GM12892 (cell line): ENCODE measurements around the gene GRID2IP.
"Not testable (repeated sequence)": the region's sequence is repeated elsewhere in the genome, so short reads cannot be mapped to it uniquely, and the experiment has no call there.

Experiments
- DNase-seq: peaks from one replicate; pipeline ENCODE4 v3.0.0; 2011; ENCODE audit not compliant: insufficient read length
- FAIRE-seq: peaks from 2 replicates; lab custom pipeline; 2011; peaks lifted over from hg19 to GRCh38; lab: Jason Lieb, UNC
- POLR2A ChIP-seq: IDR thresholded peaks from 2 replicates; pipeline ENCODE4 v1.6.1; 2011; ENCODE audit warnings: low read depth, low read length, control low read depth
- POLR2AphosphoS5 ChIP-seq: IDR thresholded peaks from 2 replicates; pipeline ENCODE4 v1.6.1; 2011; ENCODE audit warnings: low read depth, low read length, control low read depth
- TAF1 ChIP-seq: IDR thresholded peaks from 2 replicates; pipeline ENCODE4 v1.6.1; 2011; ENCODE audit warnings: low read depth, mild to moderate bottlenecking, control low read depth, low read length, borderline replicate concordance

Gene GRID2IP

GRCh38 chr7:6577369-6578113 lies 26.3 kb upstream of the GRID2IP start, which contains the start of gene ZDHHC4:
TSS of gene ZDHHC4 (plus strand) at chr7:6577454. CDS start at chr7:6580562, 3,108 bp downstream.
- TF ChIP-seq POLR2AphosphoS5 = peak; percentile 85
- TF ChIP-seq TAF1 = peak; percentile 73; the same call in 1 of the 2 replicates
- TF ChIP-seq POLR2A = peak; percentile 94
- DNase-seq (peak; percentile 99), FAIRE-seq (peak; percentile 93)

- not testable (repeated sequence) for DNase-seq, FAIRE-seq
These were observed 25.7 kb upstream of the GRID2IP start for GRCh38 chr7:6576867-6577368.

GRCh38 chr7:6576024-6576866 lies 25.0 kb upstream of the GRID2IP start:
- no peak for FAIRE-seq
- DNase-seq = no peak
- no peak for TF ChIP-seq POLR2AphosphoS5
- no peak for TF ChIP-seq TAF1
- no peak for TF ChIP-seq POLR2A

- FAIRE-seq (no peak), DNase-seq (no peak)
- no peak for TF ChIP-seq POLR2AphosphoS5
- TF ChIP-seq POLR2A = no peak
- no peak for TF ChIP-seq TAF1
These were observed 24.2 kb upstream of the GRID2IP start for GRCh38 chr7:6575281-6576023.

- DNase-seq (no peak), FAIRE-seq (no peak)
- TF ChIP-seq TAF1 = no peak
- no peak for TF ChIP-seq POLR2AphosphoS5
These were observed 20.0 kb upstream of the GRID2IP start for GRCh38 chr7:6571160-6571779.

- TF ChIP-seq POLR2AphosphoS5 (no peak), TAF1 (no peak), POLR2A (no peak)
- FAIRE-seq = no peak
- no peak for DNase-seq
These were observed 16.6 kb upstream of the GRID2IP start for GRCh38 chr7:6567886-6568285.

GRCh38 chr7:6565655-6566054 lies 14.4 kb upstream of the GRID2IP start:
- TF ChIP-seq TAF1 (no peak), POLR2A (no peak)
- no peak for FAIRE-seq
- DNase-seq = no peak

GRCh38 chr7:6563936-6564770 lies 12.9 kb upstream of the GRID2IP start:
- FAIRE-seq = no peak
- no peak for DNase-seq
- TF ChIP-seq POLR2AphosphoS5 = no peak
- no peak for TF ChIP-seq POLR2A
- no peak for TF ChIP-seq TAF1

- no peak for FAIRE-seq
- no peak for DNase-seq
- no peak for TF ChIP-seq TAF1
- no peak for TF ChIP-seq POLR2A
- TF ChIP-seq POLR2AphosphoS5 = no peak
These were observed 10.8 kb upstream of the GRID2IP start for GRCh38 chr7:6562106-6562505.

- no peak for TF ChIP-seq POLR2AphosphoS5
- TF ChIP-seq TAF1 = no peak
- TF ChIP-seq POLR2A = no peak
- FAIRE-seq = no peak
- DNase-seq = no peak
These were observed 8.6 kb upstream of the GRID2IP start for GRCh38 chr7:6559896-6560295.
